ENCODE measurements around the gene PPP1R13B.

DNA sequence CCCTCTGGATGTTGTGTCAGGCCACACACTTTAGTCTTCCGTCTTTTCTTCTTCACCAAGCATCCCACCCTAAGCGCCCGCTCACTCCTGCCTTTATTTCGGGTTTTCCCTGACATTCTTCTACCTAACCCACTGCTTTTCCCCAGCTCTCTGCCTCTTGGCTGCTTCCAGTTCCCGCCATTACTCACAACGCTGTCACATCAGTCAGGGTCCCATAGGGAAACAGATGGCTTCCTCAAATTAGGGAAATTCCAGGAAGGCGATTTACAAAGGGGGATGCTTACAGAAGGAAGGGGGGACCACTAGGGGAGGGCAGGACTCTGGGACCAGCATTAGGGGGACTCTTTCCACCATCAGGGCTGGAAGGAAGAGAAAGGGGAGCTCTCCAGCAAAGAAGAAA is 9.2 kb upstream of the PPP1R13B start:
- TF ChIP-seq GATA3 (IDR thresholded peaks at IDR 0.05; ENCODE audit: low read depth, low read length) (no peak), GATA2 (IDR thresholded peaks at IDR 0.05; ENCODE audit: low read depth, low read length) (no peak)

All from SH-SY5Y (cell line).